Fibroblast of skin of back (primary cell): Measurements from ENCODE around the gene GLRX.
"Not testable (repeated sequence)": the region's sequence is repeated elsewhere in the genome, so short reads cannot be mapped to it uniquely, and the experiment has no call there.

ENCODE experiments used
- DNase-seq: peaks from one replicate; pipeline ENCODE4 v3.0.0-alpha.2; 2013

Gene GLRX

GRCh38 chr5:95852567-95852966, 30.0 kb upstream of the GLRX start:
- no peak for DNase-seq

GRCh38 chr5:95851141-95851540, 28.6 kb upstream of the GLRX start:
- DNase-seq: not testable (repeated sequence)

- DNase-seq: no peak
Observed at GRCh38 chr5:95850391-95850894, 27.9 kb upstream of the GLRX start.

- no peak for DNase-seq
Observed at GRCh38 chr5:95848701-95849100, 26.2 kb upstream of the GLRX start.

GRCh38 chr5:95847261-95847592, 24.7 kb upstream of the GLRX start:
- DNase-seq: no peak

DNA sequence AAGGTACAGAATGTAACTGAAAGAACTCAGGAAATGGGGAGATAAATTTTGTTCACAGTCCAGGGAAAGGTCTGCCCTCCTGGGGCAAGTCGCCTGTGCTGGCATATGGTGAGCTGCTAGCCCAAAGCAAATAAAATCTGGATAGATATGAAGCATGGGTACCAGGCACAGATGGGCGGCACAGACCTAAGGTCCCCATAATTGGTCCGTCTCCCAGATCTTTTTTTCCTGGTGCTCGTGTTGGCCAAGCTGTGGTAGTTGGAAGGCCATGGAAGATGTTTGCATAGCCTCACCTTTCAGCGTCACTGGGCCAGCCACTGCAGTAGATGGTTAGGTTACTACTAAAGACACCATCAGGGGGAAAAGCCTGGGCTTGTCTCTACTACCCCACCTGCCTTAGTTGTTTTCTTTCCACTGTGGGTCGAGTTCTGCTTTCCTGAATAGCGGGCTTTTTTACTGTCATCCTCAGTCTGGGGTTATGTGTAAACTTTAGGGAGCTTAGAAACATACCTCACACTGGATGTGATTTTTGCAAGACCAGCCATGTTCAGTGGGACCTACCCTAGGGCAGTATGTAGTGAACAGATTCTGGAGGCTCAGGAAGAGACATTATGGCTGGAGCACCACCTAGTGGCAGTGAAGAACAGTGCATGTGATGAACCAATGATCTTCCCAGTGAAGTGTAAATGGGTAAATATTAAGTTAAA, 24.2 kb upstream of the GLRX start:
- DNase-seq: peak; percentile 69

GRCh38 chr5:95845391-95845790, 22.9 kb upstream of the GLRX start:
- DNase-seq: no peak

GRCh38 chr5:95843733-95844223, 21.3 kb upstream of the GLRX start:
- DNase-seq: no peak

- DNase-seq: peak; percentile 46
Observed at GRCh38 chr5:95842854-95843544, 20.5 kb upstream of the GLRX start.

DNA sequence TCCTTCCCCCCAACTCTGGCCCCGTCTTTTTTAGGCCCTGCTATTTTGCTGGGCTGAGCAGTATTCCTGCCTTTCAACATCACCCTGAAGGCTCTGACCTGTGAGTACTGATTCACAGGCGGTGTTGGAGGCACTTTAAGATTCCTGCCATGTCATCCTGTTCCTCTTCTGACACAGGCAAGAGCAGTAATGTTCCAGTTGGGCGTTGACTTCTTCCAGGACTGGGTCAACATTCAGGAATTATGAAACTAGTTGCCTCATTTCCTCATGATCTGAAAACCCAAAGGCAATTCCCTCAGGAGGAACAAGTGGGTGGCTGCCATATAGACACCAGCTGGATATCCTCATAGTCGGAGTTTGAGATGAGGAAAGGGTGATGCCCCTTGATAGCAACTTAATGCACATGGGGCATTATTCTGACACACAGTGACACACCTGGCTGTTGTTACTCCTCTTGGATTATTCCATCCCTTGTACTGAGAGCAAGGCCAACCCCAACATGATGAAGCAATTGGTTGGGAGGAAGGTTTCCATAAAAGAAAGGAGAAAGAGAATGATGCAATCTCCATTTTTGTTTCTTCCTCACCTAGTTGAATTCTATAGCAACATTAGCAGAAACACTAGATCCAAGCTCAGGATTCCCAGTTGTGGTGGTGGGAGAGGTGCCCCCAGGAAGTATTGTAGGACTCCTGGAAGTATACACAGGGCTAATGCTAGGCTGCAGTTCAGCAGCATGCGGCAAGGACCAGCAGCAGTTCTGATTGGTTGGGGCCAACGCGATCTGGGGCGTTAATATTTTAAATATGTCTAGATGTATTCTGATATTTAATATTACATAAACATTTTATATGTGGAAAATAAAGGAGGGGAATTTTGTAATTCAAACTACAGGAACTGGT, 19.6 kb upstream of the GLRX start:
- peak; percentile 66 for DNase-seq

DNA sequence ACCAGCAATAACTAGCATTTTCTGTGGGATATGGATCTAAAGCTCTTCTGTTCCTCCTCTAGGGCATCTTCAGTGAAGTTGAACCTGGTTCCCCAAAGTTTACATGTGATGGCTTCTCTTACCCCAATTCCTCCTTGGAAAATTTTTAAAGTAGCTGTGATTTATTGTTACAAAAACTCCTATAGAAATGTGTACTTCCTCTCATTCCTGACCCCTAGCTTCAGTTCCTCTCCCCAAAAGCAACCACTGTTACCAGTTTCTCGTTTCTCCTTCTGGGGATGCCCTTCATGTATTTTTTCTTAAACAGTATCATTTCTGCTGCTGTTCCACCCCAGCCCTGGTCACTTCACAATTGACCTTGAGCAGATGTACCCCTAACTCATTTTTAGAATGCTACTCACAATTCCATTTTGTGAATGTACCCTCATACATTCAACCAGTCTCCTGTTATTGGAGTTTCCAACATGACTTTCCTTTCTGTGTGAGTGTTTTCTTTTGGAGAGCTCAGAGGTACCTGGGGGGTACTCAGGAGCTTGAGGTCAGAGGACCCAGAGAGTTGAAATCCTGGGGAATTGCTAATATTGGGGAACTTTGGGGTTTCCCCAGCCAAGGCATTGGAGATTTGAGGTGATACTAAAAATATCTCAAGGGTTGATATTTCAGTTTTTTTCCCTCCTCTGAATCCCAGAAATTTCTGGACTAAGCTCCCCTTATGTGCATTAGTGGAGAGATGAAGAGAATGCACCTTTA, 18.6 kb upstream of the GLRX start:
- DNase-seq: no peak

DNA sequence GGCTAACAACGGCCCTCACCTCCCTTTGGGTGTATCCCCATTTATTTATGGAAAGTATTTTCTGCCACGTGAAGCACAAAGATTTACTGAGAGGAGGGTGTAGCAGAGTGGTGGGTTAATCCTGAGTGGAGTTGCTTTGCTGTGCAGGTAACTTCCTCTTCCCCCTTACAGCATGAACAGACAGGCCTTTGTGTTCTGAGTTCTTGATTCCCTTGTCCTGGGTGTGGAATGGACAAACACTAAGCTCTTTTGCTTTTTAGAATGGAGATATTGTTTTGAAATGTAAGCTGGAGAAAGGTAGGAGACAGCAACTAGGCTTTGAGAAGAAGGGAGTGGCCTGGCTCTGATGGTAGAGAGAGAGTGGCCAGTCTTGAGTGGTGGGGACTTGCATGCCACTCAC, 17.1 kb upstream of the GLRX start:
- no peak for DNase-seq

- DNase-seq: no peak
Observed at GRCh38 chr5:95838556-95838955, 16.0 kb upstream of the GLRX start.

DNA sequence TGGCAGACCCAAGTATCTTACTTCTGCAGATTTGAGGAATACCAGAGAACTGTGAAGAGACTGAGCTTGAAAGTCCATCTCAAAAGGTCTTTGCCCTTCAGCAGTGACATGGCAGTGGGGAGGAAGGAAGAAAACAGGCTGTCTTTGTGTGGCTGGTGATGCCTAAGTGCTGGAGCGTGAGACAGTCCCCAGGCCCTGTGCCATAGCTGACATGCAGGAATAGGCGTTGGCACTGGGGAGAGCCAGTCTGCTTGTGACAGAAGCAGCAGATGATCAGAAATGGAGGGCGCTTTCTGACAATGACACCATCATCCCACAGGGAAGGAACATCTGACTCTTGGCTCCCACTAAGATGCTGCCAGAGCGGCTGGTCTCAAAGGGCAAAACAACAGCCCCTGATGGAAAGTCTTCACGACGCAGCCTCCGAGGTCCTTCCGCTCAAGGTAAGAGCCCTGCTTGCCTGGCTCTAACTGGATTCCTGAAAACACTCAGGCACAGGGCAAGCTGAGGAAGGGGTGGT, 15.5 kb upstream of the GLRX start:
- no peak for DNase-seq

- no peak for DNase-seq
Observed at GRCh38 chr5:95837492-95837891, 15.0 kb upstream of the GLRX start.

DNA sequence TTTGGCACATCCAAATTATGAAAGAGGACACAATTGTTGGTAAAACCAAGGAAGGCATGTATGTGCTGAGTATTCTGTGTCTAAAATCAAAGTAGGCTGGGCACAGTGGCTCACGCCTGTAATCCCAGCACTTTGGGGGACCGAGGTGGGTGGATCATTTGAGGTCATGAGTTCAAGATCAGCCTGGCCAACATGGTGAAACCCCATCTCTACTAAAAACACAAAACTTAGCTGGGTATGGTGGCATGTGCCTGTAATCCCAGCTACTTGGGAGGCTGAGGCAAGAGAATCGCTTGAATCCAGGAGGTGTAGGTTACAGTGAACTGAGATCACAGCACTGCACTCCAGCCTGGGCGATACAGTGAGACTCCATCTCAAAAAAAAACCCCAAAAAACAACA, 14.4 kb upstream of the GLRX start:
- not testable (repeated sequence) for DNase-seq

- DNase-seq: no peak
Observed at GRCh38 chr5:95836544-95836943, 14.0 kb upstream of the GLRX start.

GRCh38 chr5:95835682-95836385, 13.3 kb upstream of the GLRX start:
- DNase-seq: peak; percentile 45

GRCh38 chr5:95832664-95833063, 10.1 kb upstream of the GLRX start:
- no peak for DNase-seq

DNA sequence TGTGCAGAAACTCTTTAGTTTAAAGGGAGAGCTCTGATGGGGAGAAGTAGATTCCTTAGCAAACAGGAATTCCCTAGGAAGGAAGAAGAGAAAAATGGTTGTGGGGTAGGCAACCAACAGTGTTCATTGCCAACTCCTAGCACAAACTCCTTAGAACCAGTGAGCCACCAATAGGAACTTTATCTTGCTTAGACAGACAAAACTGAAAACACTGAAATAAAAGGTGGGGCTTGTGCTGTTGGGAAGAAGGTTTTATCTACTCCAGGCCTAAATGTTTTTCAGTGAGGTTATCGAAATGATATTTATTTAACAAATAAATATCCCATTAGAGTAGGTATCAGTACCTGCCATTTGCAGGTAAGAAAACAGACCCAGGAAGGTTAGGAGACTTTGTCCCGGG, 7.7 kb upstream of the GLRX start:
- DNase-seq: no peak

DNA sequence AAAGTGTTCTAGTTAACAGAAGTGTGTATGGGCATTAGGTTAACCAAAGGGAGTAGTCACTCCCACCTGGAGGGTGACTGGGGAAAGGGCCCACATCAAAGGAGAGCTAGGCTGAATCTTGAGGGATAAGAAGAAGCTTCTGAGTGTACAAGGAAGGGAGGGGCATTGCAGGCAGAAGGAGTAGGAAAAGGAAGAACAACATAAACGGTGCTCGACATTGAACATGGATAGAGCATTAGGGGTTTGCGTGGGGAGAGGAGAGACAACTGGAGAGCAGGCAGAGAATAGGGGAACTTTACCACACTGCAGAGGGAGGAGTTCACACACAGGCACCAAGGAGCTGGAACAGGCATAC, 5.3 kb upstream of the GLRX start:
- no peak for DNase-seq
